ENCODE data around the gene AMBP. TPM values are rescaled to one million over a fixed set of nuclear protein-coding genes. Genes with fewer than 3 reads are reported as not detected.

AMBP gene
- total RNA-seq, 1 donor from 2014 or later: 0.29 TPM

DNA sequence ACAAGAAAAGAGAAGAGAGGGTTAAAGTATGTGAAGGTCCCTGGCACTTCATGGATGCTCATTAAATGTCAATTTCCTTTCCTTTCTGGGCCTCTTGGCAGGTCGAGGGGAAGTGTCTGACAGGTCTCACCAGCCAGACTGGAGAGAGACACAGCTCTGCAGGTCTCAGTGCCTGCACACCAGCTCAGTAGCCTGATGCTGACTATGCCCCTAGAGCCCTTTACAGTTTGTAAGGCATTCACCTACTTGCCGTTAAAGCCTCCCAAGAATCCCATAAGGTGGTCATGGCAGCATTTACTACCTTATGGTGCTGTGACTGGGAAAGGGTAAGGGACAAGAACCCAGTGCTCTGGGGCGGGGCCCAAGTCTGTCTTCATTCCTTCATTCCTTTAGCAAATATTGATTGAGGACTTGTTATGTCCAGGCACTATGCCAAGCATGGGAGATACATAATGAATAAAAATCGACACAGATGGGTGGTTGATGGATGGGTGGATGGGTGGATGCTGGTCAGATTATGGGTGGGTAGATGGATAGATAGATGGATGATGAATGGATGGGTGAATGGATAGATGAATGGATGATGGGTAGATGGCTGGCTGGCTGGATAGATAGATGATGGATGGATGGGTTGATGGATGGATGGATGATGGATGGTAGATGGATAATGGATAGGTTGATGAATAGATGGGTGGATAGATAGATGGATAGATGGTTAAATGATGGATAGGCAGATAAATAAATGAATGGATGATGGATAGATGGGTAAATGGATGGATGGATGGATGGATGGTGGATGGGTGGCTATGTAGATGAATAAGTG is 42.3 kb upstream of the AMBP start:
- Mint-ChIP-seq H3K27ac (ENCODE audit: unreplicated experiment) (peak overlapping the region; percentile 5), H3K4me3 (ENCODE audit: unreplicated experiment) (peak overlapping the region; percentile 17), H3K27me3 (ENCODE audit: unreplicated experiment) (peaks cover 7% of the 10 kb centered on the region), H3K4me1 (ENCODE audit: low read depth, unreplicated experiment) (peaks cover 12% of the 10 kb centered on the region), H3K36me3 (ENCODE audit: unreplicated experiment) (no peaks in the 10 kb centered on the region), H3K9me3 (ENCODE audit: unreplicated experiment) (no peaks in the 10 kb centered on the region)
- no peak for DNase-seq
- TF ChIP-seq, protein P1, sequence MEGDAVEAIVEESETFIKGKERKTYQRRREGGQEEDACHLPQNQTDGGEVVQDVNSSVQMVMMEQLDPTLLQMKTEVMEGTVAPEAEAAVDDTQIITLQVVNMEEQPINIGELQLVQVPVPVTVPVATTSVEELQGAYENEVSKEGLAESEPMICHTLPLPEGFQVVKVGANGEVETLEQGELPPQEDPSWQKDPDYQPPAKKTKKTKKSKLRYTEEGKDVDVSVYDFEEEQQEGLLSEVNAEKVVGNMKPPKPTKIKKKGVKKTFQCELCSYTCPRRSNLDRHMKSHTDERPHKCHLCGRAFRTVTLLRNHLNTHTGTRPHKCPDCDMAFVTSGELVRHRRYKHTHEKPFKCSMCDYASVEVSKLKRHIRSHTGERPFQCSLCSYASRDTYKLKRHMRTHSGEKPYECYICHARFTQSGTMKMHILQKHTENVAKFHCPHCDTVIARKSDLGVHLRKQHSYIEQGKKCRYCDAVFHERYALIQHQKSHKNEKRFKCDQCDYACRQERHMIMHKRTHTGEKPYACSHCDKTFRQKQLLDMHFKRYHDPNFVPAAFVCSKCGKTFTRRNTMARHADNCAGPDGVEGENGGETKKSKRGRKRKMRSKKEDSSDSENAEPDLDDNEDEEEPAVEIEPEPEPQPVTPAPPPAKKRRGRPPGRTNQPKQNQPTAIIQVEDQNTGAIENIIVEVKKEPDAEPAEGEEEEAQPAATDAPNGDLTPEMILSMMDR (IDR thresholded peaks at IDR 0.05; ENCODE audit: partially characterized antibody, unreplicated experiment): no peak

DNA sequence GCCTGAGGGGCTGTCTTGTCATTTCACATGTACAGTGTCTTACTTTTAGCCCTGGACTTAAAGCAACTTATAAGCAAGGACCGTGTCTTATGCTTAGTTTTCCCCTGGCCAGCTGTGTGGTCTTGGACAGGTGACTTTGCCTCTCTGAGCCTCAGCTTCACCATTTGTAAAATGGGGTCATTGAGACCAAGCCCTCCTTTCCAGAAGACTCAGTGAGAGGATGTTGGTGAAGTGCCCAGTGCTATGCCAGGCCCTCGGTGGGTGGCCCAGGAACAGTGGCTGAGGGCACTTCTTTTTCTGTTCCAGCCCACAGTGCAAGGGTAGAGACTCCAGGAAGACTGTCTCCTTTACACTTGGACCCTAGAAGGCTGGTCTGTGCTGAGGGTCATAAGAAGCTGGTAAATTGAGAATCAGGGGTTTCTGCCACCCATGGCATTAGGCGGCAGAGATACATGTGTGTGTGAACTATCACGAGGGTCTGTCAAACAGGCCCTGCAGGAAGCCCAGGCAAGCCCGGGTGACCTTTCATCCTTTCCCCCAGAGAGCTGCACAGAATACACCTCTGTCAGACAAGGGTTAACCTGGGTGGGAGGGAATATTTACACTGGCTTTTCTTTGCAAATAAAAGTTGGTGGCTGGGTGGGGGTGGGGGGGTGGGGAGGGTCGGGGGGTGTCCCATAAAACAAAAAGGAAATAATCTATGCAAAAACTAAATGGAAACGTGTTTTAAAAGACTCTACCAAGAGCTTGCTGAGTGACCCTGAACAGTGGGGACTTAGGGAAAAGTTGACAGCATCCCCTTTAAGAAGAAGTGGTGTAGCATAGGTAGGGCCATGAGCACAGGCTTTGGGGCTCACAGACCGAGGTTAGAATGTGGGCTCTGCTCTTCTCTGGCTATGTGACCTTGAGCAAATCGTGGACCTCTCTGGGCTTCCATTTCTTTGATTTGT is 41.4 kb upstream of the AMBP start:
- Mint-ChIP-seq H3K4me1 (ENCODE audit: low read depth, unreplicated experiment) (peaks cover 12% of the 10 kb centered on the region), H3K27me3 (ENCODE audit: unreplicated experiment) (peaks cover 7% of the 10 kb centered on the region), H3K9me3 (ENCODE audit: unreplicated experiment) (no peaks in the 10 kb centered on the region), H3K36me3 (ENCODE audit: unreplicated experiment) (no peaks in the 10 kb centered on the region), H3K4me3 (ENCODE audit: unreplicated experiment) (no peak overlapping the region), H3K27ac (ENCODE audit: unreplicated experiment) (no peak overlapping the region)
- TF ChIP-seq, protein P1 (IDR thresholded peaks at IDR 0.05; ENCODE audit: partially characterized antibody, unreplicated experiment): no peak
- DNase-seq: no peak

DNA sequence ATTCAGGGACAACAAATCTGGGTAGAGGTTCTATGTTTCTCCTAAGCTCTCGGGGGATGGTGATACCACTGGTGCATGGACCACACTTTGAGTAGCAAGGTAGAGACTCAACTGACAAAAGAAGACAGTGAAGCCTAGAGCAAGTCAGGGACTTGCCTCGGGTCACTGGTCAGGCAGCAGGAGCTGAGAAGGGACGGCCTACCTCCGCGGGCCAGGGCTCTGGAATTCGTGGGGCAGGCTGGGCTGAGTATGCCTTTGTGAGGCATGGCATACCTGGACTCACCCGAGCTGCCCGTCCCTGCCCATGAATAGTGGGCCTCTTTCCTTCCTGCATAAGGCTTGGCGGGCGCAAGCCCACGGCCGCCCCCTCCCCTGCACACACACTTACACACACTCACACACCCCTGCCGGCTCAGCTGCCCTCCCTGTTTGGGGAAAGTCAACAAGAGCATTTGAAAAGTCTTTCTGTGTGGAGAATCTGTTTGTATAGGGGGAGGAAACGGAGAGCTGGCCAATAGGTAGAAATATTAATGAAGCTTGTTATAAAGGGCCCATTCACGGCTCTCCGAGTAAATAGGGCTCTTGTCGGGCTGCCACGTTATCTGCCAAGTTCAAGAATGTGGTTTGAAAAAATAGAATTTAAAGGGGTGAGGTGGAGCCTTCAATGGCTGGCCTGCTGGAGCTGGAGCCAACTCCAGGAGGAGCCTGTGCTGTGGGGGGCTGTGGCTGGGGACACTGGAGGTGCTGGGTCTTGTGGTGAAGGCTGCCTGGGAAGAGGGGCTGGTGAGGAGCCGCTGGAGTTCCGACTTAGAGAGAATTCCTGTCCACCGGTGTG is 40.1 kb upstream of the AMBP start:
- Mint-ChIP-seq H3K27ac (ENCODE audit: unreplicated experiment) (no peak overlapping the region), H3K9me3 (ENCODE audit: unreplicated experiment) (no peaks in the 10 kb centered on the region), H3K27me3 (ENCODE audit: unreplicated experiment) (peaks cover 8% of the 10 kb centered on the region), H3K4me3 (ENCODE audit: unreplicated experiment) (no peak overlapping the region), H3K36me3 (ENCODE audit: unreplicated experiment) (peaks cover 3% of the 10 kb centered on the region), H3K4me1 (ENCODE audit: low read depth, unreplicated experiment) (peaks cover 16% of the 10 kb centered on the region)
- DNase-seq: no peak
- TF ChIP-seq, protein P1 (IDR thresholded peaks at IDR 0.05; ENCODE audit: partially characterized antibody, unreplicated experiment): no peak

DNA sequence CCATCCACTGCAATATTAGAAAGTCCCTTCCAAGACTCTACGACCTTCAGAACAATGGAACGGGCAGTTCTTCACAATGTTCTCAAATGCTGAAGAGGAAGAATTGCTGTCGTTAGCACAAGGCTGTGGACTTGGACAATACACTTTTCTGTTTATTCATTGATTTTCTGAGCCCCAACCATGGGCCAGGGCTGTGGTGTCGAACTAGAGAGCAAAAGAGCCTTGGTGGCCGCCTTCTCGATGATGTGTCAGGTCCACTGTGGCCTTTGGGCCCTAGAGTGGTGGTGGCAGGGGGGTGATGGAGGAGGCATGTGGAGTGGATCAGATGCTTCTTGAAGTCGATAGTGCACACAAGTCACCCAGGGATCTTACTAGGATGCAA is 39.5 kb upstream of the AMBP start:
- TF ChIP-seq, protein P1 (IDR thresholded peaks at IDR 0.05; ENCODE audit: partially characterized antibody, unreplicated experiment): no peak
- no peak for DNase-seq
- Mint-ChIP-seq H3K36me3 (ENCODE audit: unreplicated experiment) (peaks cover 3% of the 10 kb centered on the region), H3K4me1 (ENCODE audit: low read depth, unreplicated experiment) (peaks cover 16% of the 10 kb centered on the region), H3K27me3 (ENCODE audit: unreplicated experiment) (peaks cover 8% of the 10 kb centered on the region), H3K4me3 (ENCODE audit: unreplicated experiment) (no peak overlapping the region), H3K9me3 (ENCODE audit: unreplicated experiment) (no peaks in the 10 kb centered on the region), H3K27ac (ENCODE audit: unreplicated experiment) (no peak overlapping the region)

Measured in glutamatergic neuron (in vitro differentiated cells).